ENCODE data around the gene FOXO3.

Gene FOXO3

GRCh38 chr6:108598305-108598863 lies 37.7 kb downstream of the FOXO3 start:
- no peak for DNase-seq

- no peak for DNase-seq
Observed at GRCh38 chr6:108604156-108604555, 43.4 kb downstream of the FOXO3 start.

GRCh38 chr6:108606250-108606690 lies 45.6 kb downstream of the FOXO3 start:
- no peak for DNase-seq

GRCh38 chr6:108608453-108609275 lies 47.9 kb downstream of the FOXO3 start:
- DNase-seq = no peak

DNA sequence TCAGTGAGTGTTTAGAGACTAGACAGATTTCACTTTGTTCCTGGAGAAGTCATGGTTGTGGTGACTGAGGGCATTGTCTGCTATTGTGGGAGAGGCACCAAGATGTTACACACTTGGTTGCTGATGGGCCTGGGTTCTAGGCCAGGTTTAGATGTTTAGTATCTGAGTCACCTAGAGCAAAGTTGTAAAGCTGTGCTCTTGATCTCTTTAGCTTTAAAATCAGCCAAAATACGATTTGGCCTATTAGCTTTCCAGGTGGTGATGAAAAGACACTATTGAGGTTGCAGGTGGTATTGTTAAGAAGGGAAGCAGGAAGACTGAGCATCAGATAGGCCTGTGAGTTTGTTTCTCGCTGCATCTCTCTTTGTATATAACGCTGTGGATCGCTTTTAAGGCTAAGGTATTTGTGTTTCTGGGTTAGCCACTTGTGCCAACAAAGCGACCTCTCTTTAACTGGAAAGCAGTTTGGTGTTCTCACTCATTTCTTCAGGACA lies 48.6 kb downstream of the FOXO3 start:
- no peak for DNase-seq

DNA sequence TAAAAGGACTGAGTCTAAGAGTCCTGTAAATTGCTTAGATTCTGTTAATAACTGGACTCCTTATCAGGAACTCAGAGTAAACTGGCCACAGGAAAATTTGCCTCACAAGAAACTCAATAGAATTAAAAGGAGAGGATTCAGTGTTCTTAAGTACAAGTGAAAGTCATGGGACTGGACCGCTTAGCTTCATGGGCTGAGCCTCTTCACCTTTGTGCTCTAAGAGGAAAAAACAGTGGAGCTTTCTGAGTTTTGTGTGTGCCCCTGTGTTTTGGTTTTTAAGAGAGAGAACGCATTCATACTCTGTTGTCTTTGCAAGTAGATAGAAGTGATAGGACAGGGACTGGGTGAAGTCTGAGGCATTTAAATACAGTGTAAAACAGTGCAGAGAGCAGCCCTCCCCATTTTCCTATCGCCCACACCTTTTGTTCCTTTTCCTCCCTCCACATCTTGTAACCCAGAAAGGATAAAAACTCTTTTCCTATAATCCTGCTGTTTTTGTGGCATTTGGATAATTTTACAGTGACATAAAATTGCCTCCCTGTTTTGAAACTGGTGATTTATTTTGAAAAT lies 49.6 kb downstream of the FOXO3 start:
- no peak for DNase-seq

DNA sequence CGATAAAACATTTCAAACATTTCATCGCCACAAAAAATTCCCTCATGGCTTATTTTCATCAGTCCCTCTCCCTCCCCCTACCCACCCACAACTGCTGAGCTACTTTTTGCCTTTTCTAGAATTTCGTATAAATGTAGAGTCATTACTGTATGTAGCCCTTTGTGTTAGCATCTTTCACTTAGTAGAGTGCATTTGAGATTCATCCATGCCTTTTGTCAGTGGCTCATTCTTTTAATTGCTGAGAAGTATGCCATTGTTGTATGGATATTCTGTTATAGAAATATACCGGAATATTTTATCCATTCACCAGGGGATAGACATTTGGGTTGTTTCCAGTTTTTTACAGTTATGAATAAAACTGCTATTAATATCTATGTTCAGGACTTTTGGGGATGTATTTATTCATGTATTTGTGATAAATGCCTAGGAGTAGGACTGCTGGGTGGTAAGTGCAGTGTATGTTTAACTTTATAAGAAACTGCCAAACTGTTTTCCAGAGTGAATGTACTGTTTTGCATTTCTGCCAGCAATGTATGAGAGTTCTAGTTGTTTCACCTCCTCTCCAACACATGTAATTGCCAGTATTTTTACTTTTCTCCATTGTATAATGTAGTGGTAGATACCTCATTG lies 50.4 kb downstream of the FOXO3 start:
- DNase-seq = no peak

GRCh38 chr6:108612852-108613251 lies 52.1 kb downstream of the FOXO3 start:
- DNase-seq = no peak

DNA sequence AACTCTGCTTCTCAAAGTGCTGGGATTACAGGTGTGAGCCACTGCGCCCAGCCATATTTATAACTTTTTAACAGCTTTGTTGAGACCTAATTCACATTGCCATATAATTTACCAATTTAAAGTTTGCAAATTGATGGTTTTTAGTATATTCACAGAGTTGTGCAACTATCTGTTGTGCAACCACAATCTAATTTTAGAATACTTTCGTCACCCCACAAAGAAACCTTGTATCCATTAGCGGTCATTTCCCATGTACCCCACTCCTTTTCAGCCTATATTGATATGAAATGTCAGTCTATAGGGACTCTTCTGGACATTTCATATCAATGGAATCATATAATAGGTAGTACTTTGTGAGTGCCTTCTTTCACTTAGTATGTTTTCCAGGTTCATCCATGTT lies 55.8 kb downstream of the FOXO3 start:
- no peak for DNase-seq

GRCh38 chr6:108616973-108617372 lies 56.3 kb downstream of the FOXO3 start:
- DNase-seq = no peak

DNA sequence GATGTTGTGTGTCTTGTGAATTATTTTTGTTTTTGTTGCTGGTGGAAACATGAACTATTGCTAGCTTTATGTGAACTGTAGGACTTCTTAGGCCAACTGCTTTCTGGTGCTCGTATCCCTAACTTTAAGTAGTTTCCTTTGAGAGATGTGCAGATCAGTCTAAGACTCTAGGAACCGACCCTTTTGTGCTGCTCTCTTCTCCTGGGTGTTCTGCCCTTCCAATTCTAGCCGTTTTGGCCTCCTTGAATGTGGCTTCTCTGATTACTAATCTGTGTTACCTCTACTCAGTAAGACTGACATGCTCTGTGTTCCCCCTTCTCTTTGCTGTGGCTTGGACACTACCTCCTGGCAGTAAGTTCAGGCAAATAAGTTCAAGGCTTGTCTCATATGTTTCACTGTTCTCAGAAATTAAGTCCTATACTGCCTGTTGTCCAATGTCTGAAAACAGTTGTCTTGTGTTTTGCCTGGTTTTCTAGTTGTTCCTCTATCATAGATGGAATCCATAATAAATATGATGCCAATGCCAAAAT lies 58.0 kb downstream of the FOXO3 start:
- no peak for DNase-seq

DNA sequence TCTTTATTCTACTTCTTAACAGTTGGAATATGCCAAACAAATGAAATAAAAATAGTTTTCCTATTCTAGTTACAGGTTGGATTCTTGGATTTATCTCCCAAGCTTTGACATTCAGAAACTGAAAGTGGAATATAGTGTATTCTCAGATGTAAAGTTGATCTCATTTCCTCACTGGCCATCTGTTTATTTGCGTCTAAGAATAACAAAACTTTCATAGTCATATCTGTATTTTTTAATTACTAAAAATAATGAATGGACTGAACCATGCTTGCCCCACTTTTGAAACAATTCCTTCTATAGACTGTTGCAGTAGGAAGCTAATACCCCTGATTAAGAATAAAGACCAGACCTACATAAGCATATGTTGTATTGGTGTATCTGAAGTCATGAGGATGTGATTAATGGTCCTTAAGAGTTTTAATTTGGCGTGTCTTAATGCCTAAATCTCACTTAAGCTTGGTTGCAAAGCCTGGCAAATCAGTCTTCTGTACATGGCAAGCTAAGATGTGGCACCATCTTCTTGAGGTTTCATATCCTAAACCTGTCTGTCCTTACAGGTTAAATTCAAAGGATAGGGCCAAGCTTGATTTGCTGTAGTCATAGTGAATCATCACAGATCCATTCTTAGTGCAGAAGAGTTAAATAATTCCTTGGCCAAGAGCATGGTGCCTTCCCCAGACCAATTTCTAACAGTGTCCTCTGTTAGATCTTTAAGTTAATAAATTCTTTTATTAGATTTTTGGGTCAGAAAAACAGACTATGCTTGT lies 58.9 kb downstream of the FOXO3 start:
- DNase-seq = no peak

- no peak for DNase-seq
Observed at GRCh38 chr6:108621117-108621516, 60.4 kb downstream of the FOXO3 start.

- no peak for DNase-seq
Observed at GRCh38 chr6:108622641-108623298, 62.1 kb downstream of the FOXO3 start.

DNA sequence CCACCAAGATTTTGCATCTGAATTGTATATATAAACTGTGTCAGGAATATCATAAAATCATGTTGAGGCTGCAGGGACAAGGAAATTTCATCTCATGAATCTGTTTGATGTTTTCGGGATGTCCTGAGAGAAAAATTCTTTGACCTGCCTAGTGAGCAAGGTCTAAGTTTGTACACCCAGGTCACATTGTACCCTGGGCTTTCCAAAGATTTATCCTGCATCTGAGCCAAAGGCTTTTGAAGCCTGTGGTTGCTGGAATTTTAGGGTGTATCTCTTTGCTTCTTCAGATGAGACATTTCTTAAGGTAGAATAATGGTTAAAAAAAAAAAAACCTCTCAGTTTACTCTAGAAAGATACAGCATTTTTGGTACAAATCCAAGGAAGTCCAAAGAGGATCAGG lies 63.3 kb downstream of the FOXO3 start:
- no peak for DNase-seq

GRCh38 chr6:108625581-108625980 lies 64.9 kb downstream of the FOXO3 start:
- no peak for DNase-seq

- no peak for DNase-seq
Observed at GRCh38 chr6:108626777-108627176, 66.1 kb downstream of the FOXO3 start.

DNA sequence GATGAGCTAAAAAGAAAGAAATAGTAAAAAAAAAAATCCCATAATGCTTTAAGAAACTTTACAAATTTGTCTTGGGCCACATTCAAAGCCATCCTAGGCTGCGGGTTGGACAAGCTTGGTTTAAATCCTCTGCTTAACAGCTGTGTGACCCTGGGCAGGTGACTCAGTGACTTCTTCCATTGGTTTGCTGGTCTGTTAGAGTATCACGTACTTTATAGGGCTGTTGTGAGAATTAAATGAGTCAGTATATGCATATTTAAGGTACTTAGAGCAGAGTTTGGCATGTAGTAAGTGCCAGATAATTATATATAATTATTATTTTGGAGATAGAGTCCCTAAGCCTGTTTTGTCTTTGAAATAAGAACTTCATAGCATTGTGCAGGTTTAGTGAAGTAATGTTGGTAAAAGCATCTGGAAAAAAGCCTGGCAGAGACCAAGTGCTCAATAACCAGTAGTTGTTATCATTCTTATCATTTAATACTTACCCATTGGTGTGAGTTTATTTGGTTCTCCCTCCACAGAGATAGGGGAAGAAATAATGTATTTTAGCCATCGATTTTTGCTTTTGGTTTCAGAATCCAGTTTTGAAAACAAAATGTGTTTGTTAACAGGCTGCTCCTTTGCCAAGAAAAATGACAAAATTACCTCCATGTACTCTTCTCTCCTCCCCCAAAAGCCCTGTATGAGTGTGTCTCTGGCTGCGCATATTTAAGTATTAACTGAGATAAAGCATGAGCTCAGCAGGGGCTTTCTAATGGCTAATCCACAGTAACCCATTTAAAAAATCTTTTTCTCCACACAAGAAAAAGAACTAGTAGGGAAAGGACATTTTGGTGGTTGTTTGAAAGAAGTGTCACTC lies 67.2 kb downstream of the FOXO3 start:
- no peak for DNase-seq

DNA sequence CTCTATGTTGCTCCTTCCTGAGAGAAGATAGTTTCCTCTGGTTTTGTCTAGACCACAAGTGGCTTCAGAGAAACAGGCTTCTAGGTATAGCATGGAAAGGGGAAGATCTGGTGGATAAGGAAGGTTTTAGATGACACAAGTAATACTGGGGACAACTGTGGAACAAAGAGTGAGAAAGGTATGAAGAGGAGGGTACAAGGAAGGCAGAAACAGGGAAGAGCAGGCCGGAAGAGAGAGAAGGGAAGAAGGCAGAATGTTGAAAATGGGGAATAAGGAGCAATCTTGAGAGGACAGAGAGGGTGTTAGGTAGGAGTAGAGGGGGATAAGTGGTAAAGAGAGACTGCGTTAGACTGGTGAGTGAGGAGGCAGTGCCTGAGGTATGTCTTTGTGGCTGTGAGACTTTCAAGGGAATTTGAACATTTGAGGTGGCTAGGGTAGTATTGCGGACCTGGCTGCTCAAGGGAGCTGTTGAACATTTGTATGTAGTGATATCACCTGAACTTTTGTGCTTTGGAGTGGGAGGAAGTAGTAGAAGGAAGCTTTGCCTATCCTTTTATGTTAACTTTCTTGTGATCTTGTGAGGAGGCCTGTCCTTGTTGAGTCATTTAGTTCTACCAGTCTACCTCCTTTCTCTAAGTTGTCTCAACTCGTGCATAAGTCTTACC lies 69.5 kb downstream of the FOXO3 start:
- DNase-seq = no peak

GRCh38 chr6:108632441-108632840 lies 71.7 kb downstream of the FOXO3 start:
- DNase-seq = no peak

All from activated naive CD4-positive, alpha-beta T cell (primary cell).